K562 (cell line): Measurements from ENCODE around the gene WNT3. TPM values are rescaled to one million over a fixed set of nuclear protein-coding genes. Genes with fewer than 3 reads are reported as not detected.

Source experiments
- ATAC-seq: fragments of 200-7000 bp; cut with Tn5 transposase; 3 replicates; pipeline ENCODE4 v1.9.1; 2020; ENCODE audit warnings: moderate library complexity
- BruUV-seq: library from RNA; stranded (reverse); fragments of 400-500 nt; replicated peaks from 2 replicates; lab custom pipeline; 2021; lab: Mats Ljungman, UMichigan
- CTCF ChIA-PET: fragments of 300-600 bp; formaldehyde crosslinking; extraction: SDS; loops from one replicate; lab custom pipeline; 2021; ENCODE audit warnings: low intra/inter-chr PET ratio; lab: Yijun Ruan, JAX
- POLR2A ChIA-PET: fragments of 300-600, 350-650 bp; sonication (Branson Sonifier 250); formaldehyde crosslinking; extraction: SDS; loops from one replicate; lab custom pipeline; 2021; ENCODE audit warnings: antibody characterized with exemption, inconsistent platforms; lab: Yijun Ruan, JAX
- DNase-seq, 4 experiments: peaks; one replicate each; pipeline versions ENCODE4 v3.0.0 to v3.0.0-alpha.2; 2011 to 2018; ENCODE audit warnings: low spot score in 3 of 4, mixed read lengths in 3 of 4; ENCODE audit errors: extremely low read depth in 1 of 4
- FAIRE-seq: peaks from 2 replicates; lab custom pipeline; 2011; peaks lifted over from hg19 to GRCh38; lab: Jason Lieb, UNC
- H2AFZ ChIP-seq: 2 replicates; pipeline ENCODE4 v1.6.0; 2011; ENCODE audit warnings: low read depth, low read length, control low read depth, inconsistent platforms
- H3K27ac ChIP-seq: fragments of 200-600 bp; 3 replicates; pipeline ENCODE4 v1.8.0; 2011; ENCODE audit warnings: low read depth, mild to moderate bottlenecking, control low read depth, inconsistent platforms, low read length, moderate library complexity, mixed read lengths; ENCODE audit errors: extremely low read depth
- H3K27me3 ChIP-seq, 2 experiments: fragments of 300-600 bp in 1 of 2; 2 replicates in 1 of 2; 3 replicates in 1 of 2; pipeline versions ENCODE4 v1.6.0 to v1.8.0; 2011; ENCODE audit warnings: inconsistent platforms in 2 of 2, low read length in 2 of 2, mild to moderate bottlenecking in 1 of 2, mixed read lengths in 1 of 2, moderate library complexity in 1 of 2; ENCODE audit not compliant: control insufficient read depth in 2 of 2, insufficient read depth in 2 of 2
- H3K36me3 ChIP-seq: fragments of 300-600 bp; 3 replicates; pipeline ENCODE4 v1.8.0; 2011; ENCODE audit warnings: mild to moderate bottlenecking, low read length, inconsistent platforms; ENCODE audit not compliant: control insufficient read depth, insufficient read depth
- H3K4me1 ChIP-seq, 2 experiments: fragments of 200-600 bp in 1 of 2; replicated peaks in 1 of 2; 2 replicates in 1 of 2; 3 replicates in 1 of 2; pipeline versions ENCODE4 v1.5.1 to v1.8.0; 2011; ENCODE audit warnings: inconsistent platforms in 2 of 2, low read length in 2 of 2, mild to moderate bottlenecking in 1 of 2, mixed read lengths in 1 of 2, moderate library complexity in 1 of 2; ENCODE audit not compliant: control insufficient read depth in 2 of 2, insufficient read depth in 2 of 2
- H3K4me2 ChIP-seq: 2 replicates; pipeline ENCODE4 v1.6.1; 2011; ENCODE audit warnings: low read length, control low read depth, inconsistent platforms, mixed read lengths; ENCODE audit not compliant: insufficient read depth
- H3K4me3 ChIP-seq: fragments of 200-600 bp; sonication (generic), shearing (Covaris generic); 2 replicates; pipeline ENCODE4 v1.5.1; 2016; ENCODE audit warnings: control low read depth, inconsistent platforms
- H3K79me2 ChIP-seq: fragments of 200-600 bp; 3 replicates; pipeline ENCODE4 v1.8.0; 2011; ENCODE audit warnings: low read length, inconsistent platforms; ENCODE audit not compliant: control insufficient read depth, insufficient read depth
- H3K9ac ChIP-seq, 2 experiments: 2 replicates each; pipeline versions ENCODE4 v1.6.0 to v1.6.1; 2011; ENCODE audit warnings: low read depth in 2 of 2, low read length in 2 of 2, control low read depth in 1 of 2, inconsistent platforms in 1 of 2, mild to moderate bottlenecking in 1 of 2, mixed read lengths in 1 of 2; ENCODE audit not compliant: insufficient read depth in 1 of 2
- H3K9me1 ChIP-seq: one replicate; pipeline ENCODE4 v1.6.0; 2011; ENCODE audit warnings: inconsistent platforms, mild to moderate bottlenecking, low read length, moderate library complexity; ENCODE audit not compliant: control insufficient read depth, insufficient read depth
- H3K9me3 ChIP-seq: replicated peaks from 2 replicates; pipeline ENCODE4 v1.5.1; 2011; ENCODE audit warnings: low read depth, low read length, inconsistent platforms; ENCODE audit not compliant: control insufficient read depth, insufficient read depth
- H4K20me1 ChIP-seq: replicated peaks from 2 replicates; pipeline ENCODE4 v1.6.1; 2011; ENCODE audit warnings: low read length, inconsistent platforms, mixed read lengths; ENCODE audit not compliant: control insufficient read depth, insufficient read depth
- CHD7 ChIP-seq: fragments of 200-600 bp; sonication (generic); IDR thresholded peaks from one replicate; pipeline ENCODE4 v1.6.1; 2012; ENCODE audit warnings: mild to moderate bottlenecking, low read depth, low read length, inconsistent platforms
- PRPF4 ChIP-seq: fragments of 200-400 bp; formaldehyde crosslinking; IDR thresholded peaks from one replicate; pipeline ENCODE4 v1.6.1; 2017; ENCODE audit warnings: low read length, low read depth, mild to moderate bottlenecking; ENCODE audit not compliant: insufficient read depth, poor library complexity, severe bottlenecking
- SP1 ChIP-seq: sonication (generic); formaldehyde crosslinking; IDR thresholded peaks from 2 replicates; pipeline ENCODE4 v1.8.1; 2022; ENCODE audit warnings: mild to moderate bottlenecking, missing genetic modification reagents
- ZNF740 ChIP-seq, 3 experiments: fragments of 200-800 bp in 1 of 3; sonication (Bioruptor generic) in 1 of 3; sonication (generic) in 1 of 3; formaldehyde crosslinking in 1 of 3; IDR thresholded peaks; 2 replicates each; pipeline versions ENCODE4 v1.6.1 to v1.8.0; 2016 to 2022; ENCODE audit warnings: mild to moderate bottlenecking in 2 of 3, missing compliant biosample characterization in 2 of 3, missing genetic modification characterization in 2 of 3, missing genetic modification reagents in 1 of 3
- in situ Hi-C: fragments of 300-500 bp; cut with MboI; formaldehyde crosslinking; loops from 4 replicates; pipeline ENCODE4 v1.15.0; 2018; ENCODE audit warnings: inconsistent platforms, mixed read lengths
- intact Hi-C: fragments of 100-400 bp; cut with micrococcal nuclease; formaldehyde crosslinking; loops from 2 replicates; pipeline ENCODE4 v1.14.2; 2022
- polyA plus RNA-seq, 8 experiments: library from polyadenylated mRNA; depleted of rRNA in 4 of 8; stranded (reverse) in 5 of 8; unstranded in 3 of 8; fragments of >200 nt; fragmentation: Nextera tagmentation in 2 of 8; fragmentation: Illumina TruSeq in 1 of 8; extraction: Ambion mirVana in 2 of 8; extraction: Trizol in 1 of 8; gene quantifications; 2 replicates each; pipeline versions ENCODE4 v1.2.1 to v1.2.3, GENCODE V29; 2011 to 2014; ENCODE audit warnings: inconsistent platforms in 1 of 8, missing spikeins in 1 of 8
- total RNA-seq, 7 experiments: library from RNA; depleted of rRNA in 6 of 7; stranded (reverse); fragments of >200 nt in 6 of 7; fragmentation: Illumina TruSeq in 2 of 7; extraction: Trizol in 2 of 7; gene quantifications; 2 replicates each; pipeline versions ENCODE4 v1.2.1 to v1.2.3, GENCODE V29; 2011 to 2021; ENCODE audit warnings: low replicate concordance in 1 of 7
- TF ChIP-seq, protein P1 (sequence below): fragments of 150-350 bp; IDR thresholded peaks from 2 replicates; pipeline ENCODE4 v1.6.1; 2014; ENCODE audit warnings: low read depth, mild to moderate bottlenecking, low read length, borderline replicate concordance

WNT3 gene
- total and polyA plus RNA-seq, 9 of the 15 experiments (the other 6 are each of a cell fraction or from before 2014, with no cell fraction given): 1.5 to 6.1 (median 3.3) TPM

- Histone ChIP-seq H2AFZ (no peak overlapping the region), H3K4me3 (no peak overlapping the region), H3K9me1 (no peaks in the 10 kb centered on the region), H3K27ac (no peak overlapping the region), H3K4me2 (no peak overlapping the region), H3K9me3 (no peaks in the 10 kb centered on the region), H3K79me2 (no peaks in the 10 kb centered on the region), H3K4me1 (peaks cover 8 to 12% of the 10 kb centered on the region in 2 experiments; a peak in 3 of 5 replicates), H3K36me3 (peaks cover 2% of the 10 kb centered on the region; the same call in 1 of the 3 replicates), H3K27me3 (no peaks in the 10 kb centered on the region), H3K9ac (no peak overlapping the region), H4K20me1 (no peaks in the 10 kb centered on the region)
- DNase-seq (no peak), FAIRE-seq (no peak), ATAC-seq (no peak)
- in situ Hi-C loops (no loop called here), intact Hi-C loops (no loop called here)
- no TSS peak for BruUV-seq
- CTCF ChIA-PET: no interaction called here
- POLR2A ChIA-PET: interaction anchor here (1.4 kb wide), 1 partner anchor 12 kb away, joined by 5 read pairs; no protein-coding TSS in a partner anchor
- TF ChIP-seq SP1 (CRISPR knock-in tag) (no peak), CHD7 (no peak), ZNF740 (CRISPR knock-in tag; IDR thresholded peaks at IDR 0.05) (no peak), ZNF740 (tag; IDR thresholded peaks at IDR 0.05) (no peak), PRPF4 (no peak)
- TF ChIP-seq, protein P1, sequence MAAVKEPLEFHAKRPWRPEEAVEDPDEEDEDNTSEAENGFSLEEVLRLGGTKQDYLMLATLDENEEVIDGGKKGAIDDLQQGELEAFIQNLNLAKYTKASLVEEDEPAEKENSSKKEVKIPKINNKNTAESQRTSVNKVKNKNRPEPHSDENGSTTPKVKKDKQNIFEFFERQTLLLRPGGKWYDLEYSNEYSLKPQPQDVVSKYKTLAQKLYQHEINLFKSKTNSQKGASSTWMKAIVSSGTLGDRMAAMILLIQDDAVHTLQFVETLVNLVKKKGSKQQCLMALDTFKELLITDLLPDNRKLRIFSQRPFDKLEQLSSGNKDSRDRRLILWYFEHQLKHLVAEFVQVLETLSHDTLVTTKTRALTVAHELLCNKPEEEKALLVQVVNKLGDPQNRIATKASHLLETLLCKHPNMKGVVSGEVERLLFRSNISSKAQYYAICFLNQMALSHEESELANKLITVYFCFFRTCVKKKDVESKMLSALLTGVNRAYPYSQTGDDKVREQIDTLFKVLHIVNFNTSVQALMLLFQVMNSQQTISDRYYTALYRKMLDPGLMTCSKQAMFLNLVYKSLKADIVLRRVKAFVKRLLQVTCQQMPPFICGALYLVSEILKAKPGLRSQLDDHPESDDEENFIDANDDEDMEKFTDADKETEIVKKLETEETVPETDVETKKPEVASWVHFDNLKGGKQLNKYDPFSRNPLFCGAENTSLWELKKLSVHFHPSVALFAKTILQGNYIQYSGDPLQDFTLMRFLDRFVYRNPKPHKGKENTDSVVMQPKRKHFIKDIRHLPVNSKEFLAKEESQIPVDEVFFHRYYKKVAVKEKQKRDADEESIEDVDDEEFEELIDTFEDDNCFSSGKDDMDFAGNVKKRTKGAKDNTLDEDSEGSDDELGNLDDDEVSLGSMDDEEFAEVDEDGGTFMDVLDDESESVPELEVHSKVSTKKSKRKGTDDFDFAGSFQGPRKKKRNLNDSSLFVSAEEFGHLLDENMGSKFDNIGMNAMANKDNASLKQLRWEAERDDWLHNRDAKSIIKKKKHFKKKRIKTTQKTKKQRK: no peak
Measured at GRCh38 chr17:46739982-46740381, 78.5 kb downstream of the WNT3 start.
